HEK293 (cell line): Measurements from ENCODE around the gene NUP43.
A peak's percentile ranks its signal among the peaks of the same experiment; 100 is the strongest.
"Not testable (repeated sequence)": the region's sequence is repeated elsewhere in the genome, so short reads cannot be mapped to it uniquely, and the experiment has no call there.

Source experiments
- CTCF ChIA-PET: fragments of 350-600 bp; formaldehyde crosslinking; extraction: SDS; loops from one replicate; lab custom pipeline; 2021; ENCODE audit warnings: antibody characterized with exemption; lab: Yijun Ruan, JAX
- POLR2A ChIA-PET: fragments of 300-600 bp; formaldehyde crosslinking; extraction: SDS; loops from one replicate; lab custom pipeline; 2020; ENCODE audit warnings: antibody characterized with exemption, inconsistent platforms; lab: Yijun Ruan, JAX
- H3K27ac ChIP-seq: fragments of 200-500 bp; sonication (Bioruptor generic); 2 replicates; pipeline ENCODE4 v1.5.1; 2014; ENCODE audit warnings: low read depth, low read length, control low read depth, inconsistent platforms; ENCODE audit errors: extremely low read depth
- H3K36me3 ChIP-seq, 2 experiments: fragments of 200-500 bp in 1 of 2; sonication (Bioruptor generic) in 1 of 2; 1 replicate in 1 of 2; 2 replicates in 1 of 2; pipeline ENCODE4 v1.5.1; 2014 to 2017; ENCODE audit warnings: inconsistent platforms in 2 of 2, low read length in 2 of 2; ENCODE audit not compliant: control insufficient read depth in 2 of 2, insufficient read depth in 1 of 2
- H3K4me1 ChIP-seq: fragments of 200-500 bp; sonication (Bioruptor generic); 2 replicates; pipeline ENCODE4 v1.5.1; 2014; ENCODE audit warnings: mild to moderate bottlenecking, low read length, inconsistent platforms; ENCODE audit not compliant: control insufficient read depth, insufficient read depth
- H3K4me3 ChIP-seq: 2 replicates; pipeline ENCODE4 v1.5.1; 2011; ENCODE audit warnings: low read depth, mild to moderate bottlenecking, control low read depth, low read length, moderate library complexity
- H3K9me3 ChIP-seq: fragments of 200-500 bp; sonication (Bioruptor generic); 2 replicates; pipeline ENCODE4 v1.5.1; 2014; ENCODE audit warnings: low read depth, low read length, inconsistent platforms; ENCODE audit not compliant: control insufficient read depth, insufficient read depth
- GLIS2 ChIP-seq: fragments of 450-650 bp; formaldehyde crosslinking; IDR thresholded peaks from 2 replicates; pipeline ENCODE4 v1.5.1; 2016; ENCODE audit warnings: missing biosample characterization, missing genetic modification characterization
- KLF7 ChIP-seq: fragments of 450-650 bp; formaldehyde crosslinking; IDR thresholded peaks from 2 replicates; pipeline ENCODE4 v1.5.1; 2016; ENCODE audit warnings: missing biosample characterization, missing genetic modification characterization, borderline replicate concordance
- KLF8 ChIP-seq: fragments of 450-650 bp; formaldehyde crosslinking; IDR thresholded peaks from 2 replicates; pipeline ENCODE4 v1.5.1; 2016; ENCODE audit warnings: missing biosample characterization, missing genetic modification characterization
- PRDM1 ChIP-seq: fragments of 450-650 bp; formaldehyde crosslinking; IDR thresholded peaks from 2 replicates; pipeline ENCODE4; 2016; ENCODE audit warnings: missing biosample characterization, missing genetic modification characterization
- PRDM10 ChIP-seq: fragments of 450-650 bp; formaldehyde crosslinking; IDR thresholded peaks from 2 replicates; pipeline ENCODE4 v1.5.1; 2016; ENCODE audit warnings: missing biosample characterization, missing genetic modification characterization
- SP2 ChIP-seq: fragments of 450-650 bp; formaldehyde crosslinking; IDR thresholded peaks from 2 replicates; pipeline ENCODE4 v1.5.1; 2016; ENCODE audit warnings: missing biosample characterization, missing genetic modification characterization
- ZBTB11 ChIP-seq: fragments of 450-650 bp; formaldehyde crosslinking; conservative IDR thresholded peaks from 2 replicates; pipeline ENCODE4 v1.5.1; 2016; ENCODE audit warnings: low read depth, missing biosample characterization, missing genetic modification characterization
- ZNF121 ChIP-seq: fragments of 450-650 bp; formaldehyde crosslinking; IDR thresholded peaks from 2 replicates; pipeline ENCODE4 v1.5.1; 2016; ENCODE audit warnings: missing biosample characterization, missing genetic modification characterization
- ZNF362 ChIP-seq: fragments of 450-650 bp; formaldehyde crosslinking; IDR thresholded peaks from 2 replicates; pipeline ENCODE4 v1.5.1; 2016; ENCODE audit warnings: missing biosample characterization, missing genetic modification characterization
- ZNF561 ChIP-seq: fragments of 450-650 bp; IDR thresholded peaks from 2 replicates; pipeline ENCODE4 v1.5.1; 2018; ENCODE audit warnings: missing biosample characterization, missing genetic modification characterization, borderline replicate concordance

Gene NUP43

GRCh38 chr6:149749082-149749593 is 2.8 kb upstream of the NUP43 start:
- peak; percentile 73; the same call in 1 of the 2 replicates for TF ChIP-seq SP2
- TF ChIP-seq PRDM1, result peak; percentile 48; the same call in 1 of the 2 replicates
- peak; percentile 91; the same call in 1 of the 2 replicates for TF ChIP-seq KLF7 (tag by site-specific recombination)
- peak; percentile 36 for TF ChIP-seq ZBTB11 (tag by site-specific recombination)
- peak; percentile 88 for TF ChIP-seq GLIS2 (tag by site-specific recombination)
- peak; percentile 79; the same call in 1 of the 2 replicates for TF ChIP-seq KLF8 (tag by site-specific recombination)
- H3K27ac ChIP-seq, result peak overlapping the region; percentile 65
- H3K36me3 ChIP-seq, result peaks cover 5 to 11% of the 10 kb centered on the region in 2 experiments; a peak in 2 of 3 replicates
- CTCF ChIA-PET, H3K9me3 ChIP-seq, H3K4me1 ChIP-seq: not testable (repeated sequence)
- POLR2A ChIA-PET, result interaction anchor here (0.6 to 5.7 kb wide), 10 partner anchors 19 to 746 kb away, joined by 3 to 35 read pairs (median 4); partner anchors contain the start of genes LATS1 and PPIL4
- H3K4me3 ChIP-seq, result peak overlapping the region; percentile 97

GRCh38 chr6:149745252-149745651 is 1.1 kb downstream of the NUP43 start:
- H3K4me1 ChIP-seq, H3K9me3 ChIP-seq, H3K27ac ChIP-seq: not testable (repeated sequence)
- POLR2A ChIA-PET, result interaction anchor here (0.7 kb wide), 1 partner anchor 610 kb away, joined by 4 read pairs; no protein-coding TSS in a partner anchor
- peaks cover 39 to 41% of the 10 kb centered on the region in 2 experiments for H3K36me3 ChIP-seq
- H3K4me3 ChIP-seq, result peak overlapping the region; percentile 78
- CTCF ChIA-PET, result interaction anchor here (0.6 to 2.0 kb wide), 6 partner anchors 9 to 249 kb away, joined by 3 to 12 read pairs (median 4); partner anchors contain the start of gene PPIL4
- TF ChIP-seq PRDM10 (tag by site-specific recombination), result peak; percentile 95
- TF ChIP-seq ZNF362 (tag by site-specific recombination), result peak; percentile 32; the same call in 1 of the 2 replicates
- TF ChIP-seq, all 188 proteins: peak for 2; not testable (repeated sequence) for 186

- TF ChIP-seq ZNF121 (tag by site-specific recombination) (peak; percentile 89), ZNF561 (tag by site-specific recombination) (no peak)
- CTCF ChIA-PET, result interaction anchor here (0.6 to 0.7 kb wide), 2 partner anchors 164 to 282 kb away, joined by 3 to 4 read pairs; no protein-coding TSS in a partner anchor
- POLR2A ChIA-PET, result interaction anchor here (1.6 to 2.1 kb wide), 2 partner anchors 12 to 17 kb away, joined by 5 to 6 read pairs; partner anchors contain the start of genes LATS1 and NUP43
- H3K4me1 ChIP-seq, result no peaks in the 10 kb centered on the region
- no peak overlapping the region for H3K27ac ChIP-seq
- no peaks in the 10 kb centered on the region for H3K9me3 ChIP-seq
- H3K36me3 ChIP-seq, result peaks cover 95 to 96% of the 10 kb centered on the region in 2 experiments
- no peak overlapping the region for H3K4me3 ChIP-seq
These were observed 11.4 kb downstream of the NUP43 start for GRCh38 chr6:149734915-149735314.
